H9 (cell line): Measurements from ENCODE around the gene FAM72D. TPM values are rescaled to one million over a fixed set of nuclear protein-coding genes. Genes with fewer than 3 reads are reported as not detected.
"Not testable (repeated sequence)": the region's sequence is repeated elsewhere in the genome, so short reads cannot be mapped to it uniquely, and the experiment has no call there.

Experiments used
- DNase-seq: peaks from one replicate; pipeline ENCODE4 v3.0.0-alpha.2; 2017
- H2AFZ ChIP-seq: one replicate; pipeline ENCODE4 v1.6.1; 2013; ENCODE audit warnings: mild to moderate bottlenecking, low read length, control low read depth, moderate library complexity
- H2AK5ac ChIP-seq: 2 replicates; pipeline ENCODE4 v1.6.1; 2013; ENCODE audit warnings: low read length, control low read depth, mixed read lengths; ENCODE audit not compliant: insufficient read length
- H2BK120ac ChIP-seq: one replicate; pipeline ENCODE4 v1.6.1; 2013; ENCODE audit warnings: low read depth, mild to moderate bottlenecking, low read length, control low read depth, inconsistent platforms; ENCODE audit not compliant: poor library complexity, severe bottlenecking
- H2BK12ac ChIP-seq: 2 replicates; pipeline ENCODE4 v1.6.1; 2013; ENCODE audit warnings: low read length, control low read depth, mixed read lengths, low read depth; ENCODE audit not compliant: insufficient read length
- H2BK15ac ChIP-seq: 2 replicates; pipeline ENCODE4 v1.6.1; 2013; ENCODE audit warnings: low read depth, low read length, control low read depth
- H2BK20ac ChIP-seq: one replicate; pipeline ENCODE4 v1.6.1; 2013; ENCODE audit warnings: low read depth, mild to moderate bottlenecking, low read length, control low read depth, inconsistent platforms; ENCODE audit not compliant: poor library complexity, severe bottlenecking
- H2BK5ac ChIP-seq: 2 replicates; pipeline ENCODE4 v1.6.1; 2013; ENCODE audit warnings: low read length, control low read depth, mixed read lengths; ENCODE audit not compliant: insufficient read length
- H3K14ac ChIP-seq: 2 replicates; pipeline ENCODE4 v1.6.1; 2013; ENCODE audit warnings: low read length, control low read depth; ENCODE audit not compliant: insufficient read depth
- H3K18ac ChIP-seq: 2 replicates; pipeline ENCODE4 v1.6.1; 2013; ENCODE audit warnings: low read depth, mild to moderate bottlenecking, mixed read lengths, low read length, control low read depth; ENCODE audit not compliant: insufficient read length
- H3K23ac ChIP-seq: 2 replicates; pipeline ENCODE4 v1.6.1; 2013; ENCODE audit warnings: low read length, control low read depth, mixed read lengths, low read depth; ENCODE audit not compliant: insufficient read length
- H3K23me2 ChIP-seq: 2 replicates; pipeline ENCODE4 v1.6.1; 2013; ENCODE audit warnings: low read depth, mild to moderate bottlenecking, mixed read lengths, low read length, control low read depth; ENCODE audit not compliant: insufficient read length, poor library complexity, severe bottlenecking
- H3K27ac ChIP-seq: 2 replicates; pipeline ENCODE4 v1.5.1; 2013; ENCODE audit warnings: low read length, control low read depth, mixed read lengths, low read depth; ENCODE audit not compliant: insufficient read length
- H3K27me3 ChIP-seq: 2 replicates; pipeline ENCODE4 v1.6.1; 2013; ENCODE audit warnings: low read length, control low read depth, inconsistent platforms; ENCODE audit not compliant: insufficient read depth
- H3K4ac ChIP-seq: 2 replicates; pipeline ENCODE4 v1.6.1; 2013; ENCODE audit warnings: low read depth, mild to moderate bottlenecking, control low read depth, inconsistent platforms, low read length, moderate library complexity
- H3K4me1 ChIP-seq: 2 replicates; pipeline ENCODE4 v1.6.1; 2013; ENCODE audit warnings: low read length, control low read depth, inconsistent platforms; ENCODE audit not compliant: insufficient read depth
- H3K4me2 ChIP-seq: 2 replicates; pipeline ENCODE4 v1.6.1; 2013; ENCODE audit warnings: low read length, control low read depth, mixed read lengths; ENCODE audit not compliant: insufficient read length, insufficient read depth
- H3K56ac ChIP-seq: 2 replicates; pipeline ENCODE4 v1.6.1; 2013; ENCODE audit warnings: low read depth, mild to moderate bottlenecking, mixed read lengths, low read length, control low read depth; ENCODE audit not compliant: insufficient read length
- H3K79me1 ChIP-seq: 2 replicates; pipeline ENCODE4 v1.6.1; 2013; ENCODE audit warnings: low read depth, mild to moderate bottlenecking, moderate library complexity, low read length, control low read depth, inconsistent platforms; ENCODE audit not compliant: insufficient read depth, poor library complexity, severe bottlenecking
- H3K79me2 ChIP-seq: 2 replicates; pipeline ENCODE4 v1.6.1; 2013; ENCODE audit warnings: low read length, control low read depth, inconsistent platforms; ENCODE audit not compliant: insufficient read depth
- H3K9ac ChIP-seq: 2 replicates; pipeline ENCODE4 v1.6.1; 2013; ENCODE audit warnings: low read length, control low read depth, mixed read lengths; ENCODE audit not compliant: insufficient read length; ENCODE audit errors: extremely low read depth
- H3K9me3 ChIP-seq: one replicate; pipeline ENCODE4 v1.6.1; 2013; ENCODE audit warnings: low read depth, low read length, inconsistent platforms; ENCODE audit not compliant: control insufficient read depth
- H3T11ph ChIP-seq: one replicate; pipeline ENCODE4 v1.6.1; 2013; ENCODE audit warnings: mild to moderate bottlenecking, low read length, control low read depth, inconsistent platforms
- H4K20me1 ChIP-seq: one replicate; pipeline ENCODE4 v1.6.1; 2013; ENCODE audit not compliant: control insufficient read depth, insufficient read length, insufficient read depth
- H4K5ac ChIP-seq: 2 replicates; pipeline ENCODE4 v1.6.1; 2013; ENCODE audit warnings: low read depth, mild to moderate bottlenecking, mixed read lengths, low read length, control low read depth; ENCODE audit not compliant: insufficient read length
- H4K8ac ChIP-seq: replicated peaks from 2 replicates; pipeline ENCODE4 v1.6.1; 2013; ENCODE audit warnings: low read length, control low read depth, mixed read lengths, low read depth; ENCODE audit not compliant: insufficient read length
- H4K91ac ChIP-seq: 2 replicates; pipeline ENCODE4 v1.6.1; 2013; ENCODE audit warnings: low read depth, mild to moderate bottlenecking, moderate library complexity, mixed read lengths, low read length, control low read depth; ENCODE audit not compliant: insufficient read length
- H3K27ac Mint-ChIP-seq, 3 experiments: 2 replicates in 2 of 3; 3 replicates in 1 of 3; pipeline ENCODE4 v1.8.0; 2020 to 2021; ENCODE audit warnings: mixed read lengths in 3 of 3, mild to moderate bottlenecking in 1 of 3, moderate library complexity in 1 of 3
- H3K27me3 Mint-ChIP-seq: 2 replicates; pipeline ENCODE4 v1.8.0; 2021; ENCODE audit warnings: low read depth, mild to moderate bottlenecking, moderate library complexity, mixed read lengths
- H3K36me3 Mint-ChIP-seq, 3 experiments: 2 replicates in 2 of 3; 3 replicates in 1 of 3; pipeline ENCODE4 v1.8.0; 2020 to 2021; ENCODE audit warnings: low read depth in 3 of 3, mixed read lengths in 3 of 3; ENCODE audit not compliant: insufficient read depth in 1 of 3
- H3K4me1 Mint-ChIP-seq, 2 experiments: 2 replicates each; pipeline ENCODE4 v1.8.0; 2020; ENCODE audit warnings: mixed read lengths in 2 of 2
- H3K4me3 Mint-ChIP-seq, 2 experiments: 2 replicates in 1 of 2; 3 replicates in 1 of 2; pipeline ENCODE4 v1.8.0; 2020 to 2021; ENCODE audit warnings: mild to moderate bottlenecking in 2 of 2, mixed read lengths in 2 of 2, moderate library complexity in 1 of 2
- H3K9me3 Mint-ChIP-seq, 2 experiments: 2 replicates in 1 of 2; 3 replicates in 1 of 2; pipeline ENCODE4 v1.8.0; 2020; ENCODE audit warnings: mild to moderate bottlenecking in 2 of 2, mixed read lengths in 2 of 2, moderate library complexity in 1 of 2
- WGBS: extraction: QIAGEN DNeasy Blood & Tissue Kit; methylation state at CpG from one replicate; pipeline ENCODE4 v1.1.7; 2013; ENCODE audit warnings: missing lambda C conversion rate, low lambda C conversion rate, mixed read lengths; ENCODE audit not compliant: insufficient read length; ENCODE audit errors: extremely low coverage; 5-methylcytosine and 5-hydroxymethylcytosine counted together
- total RNA-seq: library from RNA; stranded (reverse); gene quantifications from 2 replicates; pipeline ENCODE4 v1.2.1, GENCODE V29; 2021

Gene FAM72D
- total RNA-seq, 1 experiment from 2014 or later, result 6.0 TPM

- not testable (repeated sequence) for H3K27ac ChIP-seq, H2BK120ac ChIP-seq, H3T11ph ChIP-seq, H3K56ac ChIP-seq, H2AFZ ChIP-seq, H3K14ac ChIP-seq, H2BK12ac ChIP-seq, H2AK5ac ChIP-seq, H3K27me3 ChIP-seq, H3K36me3 Mint-ChIP-seq, H3K9me3 ChIP-seq, H3K27me3 Mint-ChIP-seq, H3K4ac ChIP-seq, H4K5ac ChIP-seq, H3K27ac Mint-ChIP-seq, DNase-seq, H3K23me2 ChIP-seq, H4K8ac ChIP-seq, H3K9ac ChIP-seq, H2BK15ac ChIP-seq, H3K4me2 ChIP-seq, H3K9me3 Mint-ChIP-seq, H3K79me1 ChIP-seq, H3K18ac ChIP-seq, H4K20me1 ChIP-seq, H4K91ac ChIP-seq, H3K4me1 Mint-ChIP-seq, H3K79me2 ChIP-seq, H3K4me1 ChIP-seq, H2BK5ac ChIP-seq, H3K4me3 Mint-ChIP-seq, H2BK20ac ChIP-seq, H3K23ac ChIP-seq
- WGBS, result no CpG with 5 or more reads among the region's 6 CpGs
Observed at GRCh38 chr1:145115587-145116493, 20.1 kb downstream of the FAM72D start.

GRCh38 chr1:145119842-145120241 is 24.1 kb downstream of the FAM72D start:
- H3K27ac Mint-ChIP-seq, H3K4me1 ChIP-seq, DNase-seq, H3K9ac ChIP-seq, H2BK120ac ChIP-seq, H3K4me2 ChIP-seq, H3K23me2 ChIP-seq, H3K4ac ChIP-seq, H3K36me3 Mint-ChIP-seq, H4K20me1 ChIP-seq, H3K79me2 ChIP-seq, H3K27ac ChIP-seq, H3K23ac ChIP-seq, H2BK5ac ChIP-seq, H3K14ac ChIP-seq, H4K91ac ChIP-seq, H3T11ph ChIP-seq, H3K27me3 Mint-ChIP-seq, H3K4me3 Mint-ChIP-seq, H2BK12ac ChIP-seq, H3K27me3 ChIP-seq, H3K79me1 ChIP-seq, H2AK5ac ChIP-seq, H3K9me3 Mint-ChIP-seq, H2AFZ ChIP-seq, H4K5ac ChIP-seq, H3K56ac ChIP-seq, H2BK20ac ChIP-seq, H4K8ac ChIP-seq, H2BK15ac ChIP-seq, H3K18ac ChIP-seq, H3K4me1 Mint-ChIP-seq, H3K9me3 ChIP-seq: not testable (repeated sequence)
- WGBS, result no CpG with 5 or more reads among the region's 3 CpGs
